ENCODE results near the gene SSTR3. TPM values are rescaled to one million over a fixed set of nuclear protein-coding genes. Genes with fewer than 3 reads are reported as not detected.
A peak's percentile ranks its signal among the peaks of the same experiment; 100 is the strongest.

The SSTR3 gene
- total and polyA plus RNA-seq, 9 of the 15 experiments (the other 6 are each of a cell fraction or from before 2014, with no cell fraction given) = 0.03 TPM; not detected in 8

DNA sequence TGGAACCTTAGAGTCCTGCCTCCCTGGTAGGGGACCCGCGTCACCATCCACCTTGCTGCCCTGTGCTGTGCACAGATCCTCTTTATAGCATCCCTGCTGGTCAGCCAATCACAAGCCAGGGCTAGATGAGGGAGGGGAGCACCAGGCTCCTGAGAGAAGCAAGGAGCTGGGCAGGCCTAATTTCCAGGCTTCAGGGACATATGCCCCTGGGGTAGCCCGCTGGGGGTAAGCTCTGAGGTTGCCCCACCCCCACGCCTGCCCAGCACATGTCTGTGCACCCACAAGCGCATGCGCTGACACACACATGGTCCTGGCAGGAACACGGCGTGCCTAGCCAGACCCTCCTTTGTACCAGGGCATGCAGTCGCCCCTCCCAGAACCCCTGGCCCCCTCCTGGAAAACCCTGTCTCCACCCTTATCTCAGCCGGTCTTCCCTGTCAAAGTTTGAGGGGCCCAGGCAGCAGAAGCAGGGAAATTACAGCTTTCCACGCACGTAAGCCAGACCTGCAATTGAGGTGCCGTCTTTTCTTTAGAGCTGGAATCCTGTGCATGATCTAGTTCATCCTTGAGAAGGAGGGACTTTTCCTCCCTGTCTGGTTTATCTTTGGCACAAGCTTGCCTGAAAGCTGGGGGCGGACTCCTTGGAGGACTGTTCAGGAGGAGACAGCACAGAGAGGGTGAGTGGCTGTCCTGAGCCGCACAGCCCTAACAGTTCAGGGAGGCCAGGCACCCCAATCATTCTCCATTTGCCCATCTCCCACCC, 2.1 kb downstream of the SSTR3 start (continued):
- TF ChIP-seq, protein P1, sequence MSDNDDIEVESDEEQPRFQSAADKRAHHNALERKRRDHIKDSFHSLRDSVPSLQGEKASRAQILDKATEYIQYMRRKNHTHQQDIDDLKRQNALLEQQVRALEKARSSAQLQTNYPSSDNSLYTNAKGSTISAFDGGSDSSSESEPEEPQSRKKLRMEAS (CRISPR knock-in tag; IDR thresholded peaks at IDR 0.05) = no peak
- TF ChIP-seq, protein P2, sequence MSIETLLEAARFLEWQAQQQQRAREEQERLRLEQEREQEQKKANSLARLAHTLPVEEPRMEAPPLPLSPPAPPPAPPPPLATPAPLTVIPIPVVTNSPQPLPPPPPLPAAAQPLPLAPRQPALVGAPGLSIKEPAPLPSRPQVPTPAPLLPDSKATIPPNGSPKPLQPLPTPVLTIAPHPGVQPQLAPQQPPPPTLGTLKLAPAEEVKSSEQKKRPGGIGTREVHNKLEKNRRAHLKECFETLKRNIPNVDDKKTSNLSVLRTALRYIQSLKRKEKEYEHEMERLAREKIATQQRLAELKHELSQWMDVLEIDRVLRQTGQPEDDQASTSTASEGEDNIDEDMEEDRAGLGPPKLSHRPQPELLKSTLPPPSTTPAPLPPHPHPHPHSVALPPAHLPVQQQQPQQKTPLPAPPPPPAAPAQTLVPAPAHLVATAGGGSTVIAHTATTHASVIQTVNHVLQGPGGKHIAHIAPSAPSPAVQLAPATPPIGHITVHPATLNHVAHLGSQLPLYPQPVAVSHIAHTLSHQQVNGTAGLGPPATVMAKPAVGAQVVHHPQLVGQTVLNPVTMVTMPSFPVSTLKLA (conservative IDR thresholded peaks at IDR 0.05) = no peak

DNA sequence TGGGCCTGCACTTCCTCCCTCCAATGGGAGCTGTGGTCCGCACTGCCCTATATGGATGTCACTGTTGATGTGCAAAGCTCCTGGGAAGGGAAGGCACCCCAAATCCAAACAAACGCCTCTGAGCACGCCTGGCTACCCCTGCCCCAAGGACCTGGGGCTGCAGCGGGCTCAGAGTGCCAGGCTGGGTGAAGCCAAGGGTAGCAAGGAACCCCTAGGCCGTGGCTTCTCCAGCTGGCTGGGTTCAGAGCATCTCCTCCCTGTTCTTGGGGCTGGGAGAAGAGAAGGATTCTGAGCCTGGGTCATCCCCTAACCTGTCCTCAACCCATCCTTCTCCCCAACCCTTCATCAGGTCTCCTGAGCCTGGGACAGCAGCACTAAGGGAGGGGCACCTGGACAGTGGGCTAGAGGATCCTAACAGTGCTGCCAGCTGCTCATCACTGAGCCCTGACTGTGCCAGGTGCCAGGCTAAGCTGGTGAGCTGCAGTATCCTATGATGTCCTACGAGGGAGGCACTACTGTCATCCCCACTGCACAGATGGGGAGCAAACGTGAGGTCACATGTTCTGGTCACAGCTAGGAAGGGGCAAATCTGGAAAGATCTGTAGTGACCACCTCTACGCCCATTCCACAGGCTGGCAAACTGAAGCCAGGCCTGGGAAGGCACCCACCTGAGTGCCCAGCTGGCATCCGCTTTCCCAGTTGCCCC, 3.0 kb downstream of the SSTR3 start:
- peaks cover 0 to 27% of the 10 kb centered on the region in 2 experiments; a peak in 3 of 5 replicates for H3K4me1 ChIP-seq (replicated peaks in 1 of 2; ENCODE audit: control insufficient read depth in 2 of 2, insufficient read depth in 2 of 2, low read length in 2 of 2)
- FAIRE-seq (no peak), DNase-seq (ENCODE audit: extremely low read depth in 1 of 4, low spot score in 3 of 4) (no peak), ATAC-seq (no peak)
- no peak overlapping the region for H3K4me3 ChIP-seq
- no peaks in the 10 kb centered on the region for H3K9me3 ChIP-seq (replicated peaks; ENCODE audit: control insufficient read depth, insufficient read depth, low read depth, low read length)
- no peaks in the 10 kb centered on the region for H3K36me3 ChIP-seq (ENCODE audit: control insufficient read depth, insufficient read depth, low read length)
- H3K27me3 ChIP-seq (ENCODE audit: control insufficient read depth in 2 of 2, insufficient read depth in 2 of 2, low read length in 2 of 2) = peaks cover 0 to 15% of the 10 kb centered on the region in 2 experiments; a peak in 2 of 5 replicates
- no peaks in the 10 kb centered on the region for H3K79me2 ChIP-seq (ENCODE audit: control insufficient read depth, insufficient read depth, low read length)
- in situ Hi-C loops (cut with MboI) (no loop called here), intact Hi-C loops (cut with micrococcal nuclease) (no loop called here)
- 7% methylated on average over 9 of the region's 9 CpGs for WGBS (ENCODE audit: insufficient coverage, low coverage, missing lambda C conversion rate)
- no peaks in the 10 kb centered on the region for H4K20me1 ChIP-seq (replicated peaks; ENCODE audit: control insufficient read depth, insufficient read depth, low read length)
- H3K9ac ChIP-seq (ENCODE audit: insufficient read depth in 1 of 2, low read depth in 2 of 2, low read length in 2 of 2) = no peak overlapping the region
- no peaks in the 10 kb centered on the region for H3K9me1 ChIP-seq (ENCODE audit: control insufficient read depth, insufficient read depth, low read length)
- no peak overlapping the region for H3K27ac ChIP-seq (ENCODE audit: extremely low read depth, low read depth, low read length)
- no TSS peak for BruUV-seq (replicated peaks)
- H2AFZ ChIP-seq (ENCODE audit: low read depth, low read length) = no peak overlapping the region
- ChIA-PET POLR2A (interaction anchor here (1.0 to 1.4 kb wide), 2 partner anchors 10 to 33 kb away, joined by 3 to 4 read pairs; no protein-coding TSS in a partner anchor), CTCF (ENCODE audit: low intra/inter-chr PET ratio) (no interaction called here)
- H3K4me2 ChIP-seq (ENCODE audit: insufficient read depth, low read length) = no peak overlapping the region
- TF ChIP-seq, protein P3, sequence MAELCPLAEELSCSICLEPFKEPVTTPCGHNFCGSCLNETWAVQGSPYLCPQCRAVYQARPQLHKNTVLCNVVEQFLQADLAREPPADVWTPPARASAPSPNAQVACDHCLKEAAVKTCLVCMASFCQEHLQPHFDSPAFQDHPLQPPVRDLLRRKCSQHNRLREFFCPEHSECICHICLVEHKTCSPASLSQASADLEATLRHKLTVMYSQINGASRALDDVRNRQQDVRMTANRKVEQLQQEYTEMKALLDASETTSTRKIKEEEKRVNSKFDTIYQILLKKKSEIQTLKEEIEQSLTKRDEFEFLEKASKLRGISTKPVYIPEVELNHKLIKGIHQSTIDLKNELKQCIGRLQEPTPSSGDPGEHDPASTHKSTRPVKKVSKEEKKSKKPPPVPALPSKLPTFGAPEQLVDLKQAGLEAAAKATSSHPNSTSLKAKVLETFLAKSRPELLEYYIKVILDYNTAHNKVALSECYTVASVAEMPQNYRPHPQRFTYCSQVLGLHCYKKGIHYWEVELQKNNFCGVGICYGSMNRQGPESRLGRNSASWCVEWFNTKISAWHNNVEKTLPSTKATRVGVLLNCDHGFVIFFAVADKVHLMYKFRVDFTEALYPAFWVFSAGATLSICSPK (IDR thresholded peaks at IDR 0.05; ENCODE audit: borderline replicate concordance) = no peak
- no peak for TF ChIP-seq MIER1 (IDR thresholded peaks at IDR 0.05; ENCODE audit: low read depth)
- TF ChIP-seq SPI1 (IDR thresholded peaks at IDR 0.05; ENCODE audit: borderline replicate concordance, low read depth, low read length) = peak; percentile 17; the same call in 1 of the 2 replicates
- TF ChIP-seq TCF3 (CRISPR knock-in tag; IDR thresholded peaks at IDR 0.05) = no peak

All from K562 (cell line).